Measurements from ENCODE around the gene FEM1A.
A peak's percentile ranks its signal among the peaks of the same experiment; 100 is the strongest.
"Not testable (repeated sequence)": the region's sequence is repeated elsewhere in the genome, so short reads cannot be mapped to it uniquely, and the experiment has no call there.

Gene FEM1A, protein sequence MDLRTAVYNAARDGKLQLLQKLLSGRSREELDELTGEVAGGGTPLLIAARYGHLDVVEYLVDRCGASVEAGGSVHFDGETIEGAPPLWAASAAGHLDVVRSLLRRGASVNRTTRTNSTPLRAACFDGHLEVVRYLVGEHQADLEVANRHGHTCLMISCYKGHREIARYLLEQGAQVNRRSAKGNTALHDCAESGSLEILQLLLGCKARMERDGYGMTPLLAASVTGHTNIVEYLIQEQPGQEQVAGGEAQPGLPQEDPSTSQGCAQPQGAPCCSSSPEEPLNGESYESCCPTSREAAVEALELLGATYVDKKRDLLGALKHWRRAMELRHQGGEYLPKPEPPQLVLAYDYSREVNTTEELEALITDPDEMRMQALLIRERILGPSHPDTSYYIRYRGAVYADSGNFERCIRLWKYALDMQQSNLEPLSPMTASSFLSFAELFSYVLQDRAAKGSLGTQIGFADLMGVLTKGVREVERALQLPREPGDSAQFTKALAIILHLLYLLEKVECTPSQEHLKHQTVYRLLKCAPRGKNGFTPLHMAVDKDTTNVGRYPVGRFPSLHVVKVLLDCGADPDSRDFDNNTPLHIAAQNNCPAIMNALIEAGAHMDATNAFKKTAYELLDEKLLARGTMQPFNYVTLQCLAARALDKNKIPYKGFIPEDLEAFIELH

GRCh38 chr19:4791183-4792018 lies at the start of gene FEM1A:
Gene FEM1A (plus strand): TSS chr19:4791734. CDS start chr19:4791855, 121 bp downstream.
- peak; percentile 97 for DNase-seq

DNA sequence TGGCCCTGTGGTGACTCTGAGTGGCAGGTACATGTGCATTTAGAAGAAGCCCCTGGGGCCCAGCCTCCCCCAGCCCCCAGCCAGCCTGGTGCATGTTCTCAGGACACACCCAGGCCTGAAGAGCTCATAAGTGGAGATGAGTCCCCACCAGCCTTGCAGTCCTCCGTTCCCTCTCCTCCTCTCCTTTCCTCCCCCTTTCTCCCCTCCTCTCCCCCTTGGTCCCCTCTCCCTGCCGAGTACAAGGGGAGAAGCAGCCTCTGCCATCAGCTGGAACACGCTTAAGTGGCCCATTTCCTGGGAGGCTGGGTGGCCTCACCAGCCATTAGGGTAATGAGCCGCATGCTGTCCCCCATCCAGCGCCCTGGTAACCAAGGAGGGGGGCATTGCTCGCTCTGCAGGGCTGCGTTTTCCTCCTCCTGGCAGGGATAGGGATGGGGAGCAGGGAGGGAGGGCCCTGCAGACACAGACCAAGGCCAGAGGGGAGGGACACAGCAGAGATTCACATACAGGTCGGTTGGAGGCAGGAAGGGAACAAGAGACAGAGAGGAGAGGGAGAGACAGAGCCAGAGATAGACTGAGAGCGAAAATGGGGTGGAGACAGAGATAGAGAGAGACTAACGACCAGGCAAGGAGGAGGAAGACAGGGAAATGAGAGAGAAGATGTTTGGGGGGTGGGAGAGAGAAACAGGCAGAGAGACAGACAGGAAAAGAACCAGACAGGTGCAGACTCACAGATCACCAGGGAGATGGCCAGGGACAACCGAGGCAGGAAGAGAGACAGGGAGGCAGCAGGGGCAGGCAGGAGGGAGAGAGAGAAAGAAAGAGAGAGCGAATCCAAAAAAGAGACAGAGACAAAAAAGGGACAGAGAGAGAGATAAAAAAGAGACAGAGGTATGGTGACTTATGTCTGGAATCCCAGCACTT lies 48.5 kb upstream of the FEM1A start:
- DNase-seq, result no peak

GRCh38 chr19:4744451-4745174 lies 46.9 kb upstream of the FEM1A start:
- no peak for DNase-seq

DNA sequence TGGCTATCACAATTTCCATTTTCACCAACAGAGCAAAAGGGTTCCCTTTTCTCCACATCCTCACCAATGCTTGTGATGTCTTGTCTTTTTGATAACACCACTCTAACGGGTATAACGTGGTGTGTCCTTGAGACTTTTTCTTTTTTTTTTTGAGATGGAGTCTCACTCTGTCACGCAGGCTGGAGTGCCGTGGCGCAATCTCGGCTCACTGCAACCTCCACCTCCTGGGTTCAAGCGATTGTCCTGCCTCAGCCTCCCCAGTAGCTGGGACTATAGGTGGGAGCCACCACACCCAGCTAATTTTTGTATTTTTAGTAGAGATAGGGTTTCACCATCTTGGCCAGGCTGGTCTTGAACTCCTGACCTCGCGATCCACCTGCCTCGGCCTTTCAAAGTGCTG lies 46.4 kb upstream of the FEM1A start:
- not testable (repeated sequence) for DNase-seq

- DNase-seq, result no peak
These were observed 45.5 kb upstream of the FEM1A start for GRCh38 chr19:4745986-4746385.

DNA sequence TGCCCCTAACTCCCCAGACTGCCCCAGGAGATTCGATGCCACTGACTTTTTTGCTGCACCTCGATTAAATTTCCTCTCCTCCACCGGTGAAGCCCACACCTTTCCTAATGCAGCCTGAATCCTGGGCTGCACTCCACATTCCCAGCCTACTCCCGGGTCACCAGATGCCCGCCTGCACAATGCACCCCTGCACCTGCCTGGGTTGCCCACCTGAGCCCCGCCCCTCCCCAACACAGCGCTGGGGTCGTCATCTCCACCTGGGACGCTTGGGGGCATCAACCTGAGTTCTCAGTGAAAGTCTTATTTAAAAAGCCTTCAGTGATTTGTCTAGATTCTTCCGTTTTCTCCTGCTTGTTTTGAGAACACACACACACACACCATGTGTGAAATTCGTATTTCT lies 43.3 kb upstream of the FEM1A start:
- no peak for DNase-seq

GRCh38 chr19:4748589-4748988 lies 42.9 kb upstream of the FEM1A start:
- DNase-seq, result no peak

DNA sequence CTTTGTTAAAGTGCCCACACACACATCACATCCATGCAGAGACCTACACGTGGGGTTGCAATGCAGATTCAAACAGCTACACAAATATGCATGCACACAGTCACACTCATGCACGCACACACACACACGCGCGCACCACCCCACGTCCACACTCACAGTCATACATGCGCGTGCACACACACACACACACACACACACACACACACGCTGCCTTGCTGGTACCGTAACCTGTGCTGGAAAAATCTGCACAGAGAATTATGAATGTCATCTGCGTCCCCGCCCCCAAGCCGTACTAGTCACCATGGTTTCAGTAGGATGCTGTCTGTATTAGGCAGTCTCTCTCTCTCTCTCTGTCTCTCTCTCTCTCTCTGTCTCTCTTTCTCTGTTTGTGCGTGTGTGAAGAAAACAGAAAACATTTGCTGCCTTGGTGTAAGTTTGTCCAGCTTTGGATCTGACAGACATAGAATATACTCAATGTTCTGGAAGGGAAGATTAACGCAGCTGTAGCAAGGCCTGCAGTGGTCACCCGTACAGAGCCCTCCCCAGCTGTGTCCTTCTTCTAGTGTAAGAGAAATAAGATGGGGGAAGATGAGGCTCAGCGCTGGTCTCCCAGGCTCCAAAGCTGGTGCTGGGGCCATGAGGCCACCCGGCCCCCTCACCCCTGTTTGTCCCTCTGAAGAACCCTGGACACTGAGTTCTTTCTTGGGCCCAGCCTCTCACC lies 41.5 kb upstream of the FEM1A start:
- DNase-seq, result no peak

DNA sequence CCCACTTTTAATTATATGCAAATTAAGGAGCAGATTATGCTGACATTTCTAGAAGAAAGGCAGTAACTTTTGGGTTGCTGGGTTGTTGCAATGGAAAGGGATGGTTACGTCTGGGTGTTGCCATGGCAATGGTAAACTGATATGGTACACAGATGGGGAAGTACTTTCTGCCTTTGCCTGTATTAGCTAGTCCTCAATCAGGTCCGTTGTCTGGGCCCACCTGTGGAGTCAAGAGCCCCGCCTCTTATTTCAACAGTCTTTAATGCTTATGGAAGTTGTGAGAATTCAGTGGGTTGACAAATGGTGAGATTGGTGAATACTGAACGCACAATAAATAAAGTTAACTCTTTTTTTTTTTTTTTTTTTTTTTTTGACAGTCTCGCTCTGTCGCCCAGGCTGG lies 37.3 kb upstream of the FEM1A start:
- no peak for DNase-seq

DNA sequence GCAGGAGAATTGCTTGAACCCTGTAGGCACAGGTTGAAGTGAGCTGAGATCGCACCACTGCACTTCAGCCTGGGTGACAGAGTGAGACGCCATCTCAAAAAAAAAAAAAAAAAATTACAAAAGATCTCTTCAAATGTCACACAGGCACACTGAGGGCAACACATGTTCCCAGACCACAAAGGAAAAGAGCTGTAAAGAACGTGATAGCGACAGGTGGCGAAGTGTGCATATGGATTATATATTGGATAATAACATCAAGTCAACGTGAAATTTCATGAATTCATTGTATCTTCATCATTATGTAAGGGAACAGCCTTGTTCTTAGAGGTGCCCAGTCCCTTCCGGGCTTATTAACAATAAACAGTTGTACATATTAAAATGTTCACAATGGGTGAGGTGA lies 36.1 kb upstream of the FEM1A start:
- no peak for DNase-seq

DNA sequence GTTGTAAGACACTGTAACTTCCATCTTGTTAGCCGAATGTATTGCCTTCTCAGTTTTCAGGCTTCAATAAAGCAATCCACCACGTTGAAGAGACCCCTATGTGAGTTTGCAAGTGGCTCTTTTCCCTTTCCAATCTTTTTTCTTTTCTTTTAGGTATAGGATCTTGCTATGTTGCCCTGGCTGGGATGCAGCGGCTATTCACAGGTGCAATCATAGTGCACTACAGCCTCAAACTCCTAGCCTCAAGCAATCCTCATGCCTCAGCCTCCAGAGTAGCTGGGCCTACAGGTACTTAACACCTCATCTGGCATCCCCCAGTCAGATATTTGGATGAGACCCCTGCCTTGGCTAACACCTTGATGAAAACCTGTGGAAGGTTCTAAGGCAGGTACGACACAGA lies 33.5 kb upstream of the FEM1A start:
- no peak for DNase-seq

DNA sequence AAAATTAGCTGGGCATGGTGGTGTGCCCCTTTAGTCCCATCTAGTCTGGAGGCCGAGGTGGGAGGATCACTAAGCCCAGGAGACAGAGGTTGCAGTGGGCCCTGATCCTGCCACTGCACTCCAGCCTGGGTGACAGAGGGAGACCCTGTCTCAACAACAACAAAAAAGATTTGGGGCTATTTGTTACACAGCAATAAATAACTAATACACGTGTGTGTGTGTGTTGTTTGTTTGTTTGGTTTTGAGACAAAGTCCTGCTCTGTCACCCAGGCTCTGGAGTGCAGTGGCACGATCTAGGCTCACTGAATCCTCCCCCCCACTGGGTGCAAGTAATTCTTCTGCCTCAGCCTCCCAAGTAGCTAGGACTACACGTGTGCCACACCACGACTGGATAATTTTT lies 32.9 kb upstream of the FEM1A start:
- no peak for DNase-seq

DNA sequence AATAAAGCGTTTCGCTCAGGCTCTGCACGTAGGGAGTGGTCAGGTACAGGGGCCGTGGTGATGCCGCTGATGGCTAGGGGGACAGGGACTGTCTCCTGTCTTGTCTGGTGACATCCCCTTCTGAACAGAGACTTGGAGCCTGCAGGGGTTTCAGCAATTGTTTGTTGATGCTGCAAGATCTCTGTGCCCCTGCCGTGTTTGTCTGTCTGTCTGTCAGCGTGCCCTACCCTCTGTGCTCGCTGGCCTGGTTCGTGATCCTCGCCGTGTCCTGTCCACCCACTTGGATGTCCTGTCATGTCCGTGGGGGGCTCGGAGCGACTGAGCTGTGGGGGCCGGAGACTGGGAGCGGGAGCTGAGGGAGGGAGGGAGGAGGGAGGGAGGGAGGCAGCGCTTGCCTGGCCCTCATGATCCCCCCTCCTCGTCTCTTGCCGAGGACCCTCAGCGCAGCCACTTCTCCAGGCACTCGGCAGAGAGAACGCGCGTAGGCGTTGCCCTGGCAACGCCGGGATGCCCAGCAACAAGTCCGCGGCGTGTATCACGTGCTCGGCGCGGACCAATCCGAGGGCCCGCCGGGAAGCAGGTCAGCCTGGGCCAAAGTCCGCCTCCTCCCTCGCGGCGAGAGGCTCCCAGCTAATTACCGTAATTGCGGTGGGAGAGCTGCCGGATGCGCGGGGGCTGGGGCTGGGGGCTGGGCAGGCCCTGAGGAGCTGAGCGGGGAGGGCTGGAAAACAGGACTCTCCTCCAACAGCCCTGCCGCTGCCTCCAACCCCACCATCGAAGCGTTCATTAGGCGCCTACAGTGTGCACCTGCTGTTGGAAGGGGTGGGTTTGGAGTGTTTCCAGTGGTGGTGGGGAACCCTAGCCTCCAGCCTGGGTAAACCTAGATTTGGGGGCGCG lies 31.9 kb upstream of the FEM1A start:
- peak; percentile 77 for DNase-seq

DNA sequence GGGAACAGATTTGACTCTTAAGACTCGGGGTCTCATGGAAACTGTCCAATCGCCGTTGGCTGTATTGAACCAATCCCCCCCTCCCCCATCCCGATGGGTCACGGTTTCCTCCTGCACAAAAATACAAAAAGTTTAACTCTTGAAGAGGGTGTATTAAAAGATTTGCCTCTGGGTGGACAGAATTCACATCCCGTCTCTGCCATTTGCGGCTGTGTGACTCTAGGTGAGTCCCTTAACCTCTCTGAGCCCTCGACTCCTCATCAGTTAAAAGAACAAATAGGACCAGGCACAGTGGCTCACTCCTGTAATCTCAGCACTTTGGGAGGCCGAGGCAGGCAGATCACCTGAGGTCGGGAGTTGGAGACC lies 31.3 kb upstream of the FEM1A start:
- no peak for DNase-seq

- no peak for DNase-seq
These were observed 28.5 kb upstream of the FEM1A start for GRCh38 chr19:4763021-4763420.

DNA sequence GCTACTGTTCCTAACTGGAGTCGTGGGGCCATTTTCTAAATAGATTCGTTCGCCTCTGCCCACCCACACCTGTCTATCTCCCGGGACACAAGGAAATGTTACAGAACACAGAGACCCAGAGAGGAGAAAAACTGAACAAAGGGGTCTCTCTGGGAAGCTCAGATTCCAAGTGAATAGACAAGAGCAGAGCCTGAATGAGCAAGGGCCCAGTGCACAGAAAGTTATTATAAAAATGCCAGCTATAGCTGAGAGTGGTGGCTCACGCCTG lies 27.2 kb upstream of the FEM1A start:
- DNase-seq, result no peak

- DNase-seq, result peak; percentile 25
These were observed 22.4 kb upstream of the FEM1A start for GRCh38 chr19:4768934-4769777.

GRCh38 chr19:4772566-4772965 lies 19.0 kb upstream of the FEM1A start:
- DNase-seq, result no peak

DNA sequence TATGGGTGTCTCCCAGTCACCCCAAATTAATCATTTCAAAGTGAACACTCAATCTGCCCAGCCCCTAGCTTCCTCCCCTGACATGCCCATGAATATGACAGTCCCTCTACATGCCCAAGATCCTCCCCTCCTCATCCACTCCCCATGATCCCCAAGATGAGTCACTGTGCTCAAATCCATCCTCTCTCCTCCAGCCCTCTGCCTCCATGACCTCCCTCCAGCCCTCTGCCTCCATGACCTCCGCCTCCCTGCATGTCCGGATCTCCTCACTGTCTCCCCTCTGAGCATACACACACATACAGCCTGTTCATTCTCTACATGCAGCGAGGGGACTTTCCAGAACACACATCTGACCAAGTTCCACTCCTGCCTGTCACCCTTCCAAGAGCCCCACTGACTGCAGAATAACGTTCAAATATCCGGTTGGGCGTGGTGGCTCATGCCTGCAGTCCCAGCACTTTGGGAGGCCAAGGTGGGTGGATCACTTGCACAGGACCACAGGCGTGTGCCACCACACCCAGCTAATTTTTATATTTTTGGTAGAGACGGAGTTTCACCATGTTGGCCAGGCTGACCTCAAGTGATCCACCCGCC lies 18.4 kb upstream of the FEM1A start:
- no peak for DNase-seq
